Measurements from ENCODE around the gene DGKE.

DNA sequence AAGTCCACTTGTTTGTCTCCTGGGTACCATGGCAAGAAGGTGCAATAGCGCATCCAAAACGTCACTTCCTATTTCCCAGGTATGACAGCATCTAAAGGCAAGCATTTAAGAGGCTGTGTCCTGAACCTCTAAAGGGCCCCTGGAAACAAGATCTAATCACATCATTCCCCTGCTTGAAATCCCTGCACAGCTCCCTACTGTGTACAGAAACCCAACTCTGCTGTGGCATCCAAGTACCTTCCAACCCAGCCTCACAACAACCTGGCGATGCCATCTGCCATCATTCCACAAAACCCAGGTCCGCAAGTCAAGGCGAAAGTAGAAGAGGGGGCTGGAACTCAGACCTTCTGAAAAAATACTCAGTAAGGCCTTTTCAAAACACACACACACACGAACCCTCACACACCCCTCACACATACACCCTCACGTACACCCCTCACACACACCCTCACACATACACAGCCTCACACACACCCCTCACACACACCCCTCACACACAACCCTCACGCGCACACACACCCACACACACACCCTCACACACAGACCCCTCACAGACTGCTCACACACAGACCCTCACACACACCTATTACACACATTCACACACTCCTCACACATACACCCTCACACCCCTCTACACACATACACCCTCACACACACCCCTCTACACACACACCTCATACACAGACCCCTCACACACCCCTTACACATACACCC, 24.7 kb upstream of the DGKE start:
- TF ChIP-seq ZNF654 (tag by site-specific recombination; IDR thresholded peaks at IDR 0.05; ENCODE audit: low read depth) (no peak), ZNF670 (tag by site-specific recombination; IDR thresholded peaks at IDR 0.05; ENCODE audit: low read depth) (no peak), WT1 (tag by site-specific recombination; IDR thresholded peaks at IDR 0.05) (no peak), ZNF292 (tag by site-specific recombination; IDR thresholded peaks at IDR 0.05; ENCODE audit: borderline replicate concordance, low read depth) (no peak), ZNF404 (tag by site-specific recombination; IDR thresholded peaks at IDR 0.05) (no peak)
- TF ChIP-seq, protein P1, sequence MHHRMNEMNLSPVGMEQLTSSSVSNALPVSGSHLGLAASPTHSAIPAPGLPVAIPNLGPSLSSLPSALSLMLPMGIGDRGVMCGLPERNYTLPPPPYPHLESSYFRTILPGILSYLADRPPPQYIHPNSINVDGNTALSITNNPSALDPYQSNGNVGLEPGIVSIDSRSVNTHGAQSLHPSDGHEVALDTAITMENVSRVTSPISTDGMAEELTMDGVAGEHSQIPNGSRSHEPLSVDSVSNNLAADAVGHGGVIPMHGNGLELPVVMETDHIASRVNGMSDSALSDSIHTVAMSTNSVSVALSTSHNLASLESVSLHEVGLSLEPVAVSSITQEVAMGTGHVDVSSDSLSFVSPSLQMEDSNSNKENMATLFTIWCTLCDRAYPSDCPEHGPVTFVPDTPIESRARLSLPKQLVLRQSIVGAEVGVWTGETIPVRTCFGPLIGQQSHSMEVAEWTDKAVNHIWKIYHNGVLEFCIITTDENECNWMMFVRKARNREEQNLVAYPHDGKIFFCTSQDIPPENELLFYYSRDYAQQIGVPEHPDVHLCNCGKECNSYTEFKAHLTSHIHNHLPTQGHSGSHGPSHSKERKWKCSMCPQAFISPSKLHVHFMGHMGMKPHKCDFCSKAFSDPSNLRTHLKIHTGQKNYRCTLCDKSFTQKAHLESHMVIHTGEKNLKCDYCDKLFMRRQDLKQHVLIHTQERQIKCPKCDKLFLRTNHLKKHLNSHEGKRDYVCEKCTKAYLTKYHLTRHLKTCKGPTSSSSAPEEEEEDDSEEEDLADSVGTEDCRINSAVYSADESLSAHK (tag by site-specific recombination; IDR thresholded peaks at IDR 0.05): no peak
- TF ChIP-seq, protein P2, sequence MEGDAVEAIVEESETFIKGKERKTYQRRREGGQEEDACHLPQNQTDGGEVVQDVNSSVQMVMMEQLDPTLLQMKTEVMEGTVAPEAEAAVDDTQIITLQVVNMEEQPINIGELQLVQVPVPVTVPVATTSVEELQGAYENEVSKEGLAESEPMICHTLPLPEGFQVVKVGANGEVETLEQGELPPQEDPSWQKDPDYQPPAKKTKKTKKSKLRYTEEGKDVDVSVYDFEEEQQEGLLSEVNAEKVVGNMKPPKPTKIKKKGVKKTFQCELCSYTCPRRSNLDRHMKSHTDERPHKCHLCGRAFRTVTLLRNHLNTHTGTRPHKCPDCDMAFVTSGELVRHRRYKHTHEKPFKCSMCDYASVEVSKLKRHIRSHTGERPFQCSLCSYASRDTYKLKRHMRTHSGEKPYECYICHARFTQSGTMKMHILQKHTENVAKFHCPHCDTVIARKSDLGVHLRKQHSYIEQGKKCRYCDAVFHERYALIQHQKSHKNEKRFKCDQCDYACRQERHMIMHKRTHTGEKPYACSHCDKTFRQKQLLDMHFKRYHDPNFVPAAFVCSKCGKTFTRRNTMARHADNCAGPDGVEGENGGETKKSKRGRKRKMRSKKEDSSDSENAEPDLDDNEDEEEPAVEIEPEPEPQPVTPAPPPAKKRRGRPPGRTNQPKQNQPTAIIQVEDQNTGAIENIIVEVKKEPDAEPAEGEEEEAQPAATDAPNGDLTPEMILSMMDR (tag by site-specific recombination; IDR thresholded peaks at IDR 0.05): no peak

Data from HEK293 (cell line).